Measurements from ENCODE around the gene NEUROG3. TPM values are rescaled to one million over a fixed set of nuclear protein-coding genes. Genes with fewer than 3 reads are reported as not detected.

NEUROG3 gene
- total and polyA plus RNA-seq, 2 of the 13 experiments (the other 11 are each of a cell fraction or from before 2014, with no cell fraction given), result not detected

- in situ Hi-C loops (cut with HindIII; ENCODE audit: extremely low pct_ligation_motif_present, low pct_unique_long_range_greater_than_20kb), result no loop called here
- FAIRE-seq, result no peak
- no peak overlapping the region for H3K27ac ChIP-seq (ENCODE audit: extremely low read length, insufficient read depth, low read length)
- POLR2A ChIA-PET, result no interaction called here
- WGBS (ENCODE audit: low lambda C conversion rate), result 6% methylated on average over 12 of the region's 12 CpGs
- H3K27me3 ChIP-seq (ENCODE audit: control insufficient read depth in 1 of 2, insufficient read depth in 2 of 2, low read length in 2 of 2), result peaks cover 5 to 67% of the 10 kb centered on the region in 2 experiments
- ATAC-seq, result 0 out of 3 replicates have a peak, but pooled peaks have one; percentile 21
- no peak for TF ChIP-seq ZNF574 (CRISPR knock-in tag; IDR thresholded peaks at IDR 0.05)
- no peak for TF ChIP-seq HOXA7 (CRISPR knock-in tag; IDR thresholded peaks at IDR 0.05)
- TF ChIP-seq SRF (IDR thresholded peaks at IDR 0.05; ENCODE audit: low read depth, low read length), result no peak
- TF ChIP-seq ZNF792 (CRISPR knock-in tag; IDR thresholded peaks at IDR 0.05), result no peak
- TF ChIP-seq BHLHE40 (IDR thresholded peaks at IDR 0.05; ENCODE audit: low read length), result no peak
- no peak for TF ChIP-seq PREB (CRISPR knock-in tag; IDR thresholded peaks at IDR 0.05)
- no peak for TF ChIP-seq ZNF446 (CRISPR knock-in tag; IDR thresholded peaks at IDR 0.05)
- no peak for TF ChIP-seq ARID5B (CRISPR knock-in tag; IDR thresholded peaks at IDR 0.05)
- no peak for TF ChIP-seq ATF5 (CRISPR knock-in tag; IDR thresholded peaks at IDR 0.05; ENCODE audit: low read depth)
- H3K4me2 ChIP-seq (ENCODE audit: low read depth, low read length), result no peak overlapping the region
- CTCF ChIA-PET (ENCODE audit: low intra/inter-chr PET ratio, low total read pairs), result no interaction called here
- H3K36me3 ChIP-seq (replicated peaks in 1 of 2; ENCODE audit: control insufficient read depth in 1 of 2, insufficient read depth in 2 of 2, low read length in 2 of 2), result no peaks in the 10 kb centered on the region
- no peak overlapping the region for H3K4me3 ChIP-seq (replicated peaks in 1 of 3; ENCODE audit: insufficient read depth in 1 of 3, low read depth in 2 of 3, low read length in 3 of 3)
- H3K9me3 ChIP-seq (ENCODE audit: low read length), result no peaks in the 10 kb centered on the region
- DNase-seq (ENCODE audit: low spot score), result no peak
- no peak overlapping the region for H2AFZ ChIP-seq (ENCODE audit: low read length)
- intact Hi-C loops (cut with micrococcal nuclease; ENCODE audit: unreplicated experiment), result no loop called here
- H4K20me1 ChIP-seq (ENCODE audit: insufficient read depth, low read length), result no peaks in the 10 kb centered on the region
- no TSS peak for BruUV-seq (replicated peaks)
- no peaks in the 10 kb centered on the region for H3K79me2 ChIP-seq (ENCODE audit: insufficient read depth, low read length)
- H3K4me1 ChIP-seq (ENCODE audit: insufficient read depth, low read length), result no peaks in the 10 kb centered on the region
- H3K9ac ChIP-seq (ENCODE audit: insufficient read depth, low read depth, low read length), result no peak overlapping the region
Measured at GRCh38 chr10:69574571-69574978, 1.4 kb upstream of the NEUROG3 start.
